GM23338 (cell line): ENCODE data around the gene LPIN1. TPM values are rescaled to one million over a fixed set of nuclear protein-coding genes. Genes with fewer than 3 reads are reported as not detected.

Experiments
- ATAC-seq: fragments of 200-7000 bp; cut with Tn5 transposase; 3 replicates; pipeline ENCODE4 v1.9.1; 2020
- DNase-seq: peaks from one replicate; pipeline ENCODE4 v3.0.0-alpha.2; 2015; ENCODE audit warnings: low spot score
- H2AFZ ChIP-seq: fragments of 200-600 bp; sonication (generic); 2 replicates; pipeline ENCODE4 v1.8.0; 2016; ENCODE audit warnings: antibody characterized with exemption, mild to moderate bottlenecking, moderate library complexity
- H3F3A ChIP-seq: fragments of 200-600 bp; sonication (generic); replicated peaks from 2 replicates; pipeline ENCODE4 v1.8.0; 2017; ENCODE audit warnings: antibody characterized with exemption, mixed run types, low read depth
- H3K27ac ChIP-seq: fragments of 200-600 bp; sonication (generic); 2 replicates; pipeline ENCODE4 v1.6.1; 2016; ENCODE audit warnings: low read depth
- H3K27me3 ChIP-seq: fragments of 200-600 bp; sonication (generic); 2 replicates; pipeline ENCODE4 v1.8.0; 2016; ENCODE audit warnings: mild to moderate bottlenecking, mixed run types, moderate library complexity; ENCODE audit not compliant: insufficient read depth
- H3K36me3 ChIP-seq: fragments of 200-600 bp; sonication (generic); 2 replicates; pipeline ENCODE4 v1.8.0; 2016; ENCODE audit warnings: mild to moderate bottlenecking; ENCODE audit not compliant: insufficient read depth
- H3K4me1 ChIP-seq: fragments of 200-600 bp; sonication (generic); 2 replicates; pipeline ENCODE4 v1.8.0; 2016; ENCODE audit warnings: mild to moderate bottlenecking, moderate library complexity; ENCODE audit not compliant: insufficient read depth
- H3K4me2 ChIP-seq: fragments of 200-600 bp; sonication (generic); 2 replicates; pipeline ENCODE4 v1.7.1; 2017; ENCODE audit warnings: mixed run types
- H3K4me3 ChIP-seq: fragments of 200-600 bp; sonication (generic); 2 replicates; pipeline ENCODE4 v1.6.1; 2016; ENCODE audit warnings: mixed run types
- H3K79me2 ChIP-seq: fragments of 200-600 bp; sonication (generic); replicated peaks from 2 replicates; pipeline ENCODE4 v1.8.0; 2017; ENCODE audit warnings: mild to moderate bottlenecking; ENCODE audit not compliant: insufficient read depth
- H3K9me2 ChIP-seq: fragments of 200-600 bp; sonication (generic); 2 replicates; pipeline ENCODE4 v1.8.0; 2017; ENCODE audit not compliant: insufficient read depth
- H4K20me1 ChIP-seq: fragments of 200-600 bp; sonication (generic); replicated peaks from 2 replicates; pipeline ENCODE4 v1.8.0; 2017; ENCODE audit warnings: mild to moderate bottlenecking; ENCODE audit not compliant: insufficient read depth
- H3K27ac Mint-ChIP-seq: 2 replicates; pipeline ENCODE4 v1.8.0; 2020; ENCODE audit warnings: inconsistent platforms, mild to moderate bottlenecking, moderate library complexity, mixed read lengths
- H3K27me3 Mint-ChIP-seq: 3 replicates; pipeline ENCODE4 v1.8.0; 2022; ENCODE audit warnings: low read depth, mild to moderate bottlenecking, moderate library complexity, mixed read lengths, inconsistent platforms; ENCODE audit not compliant: insufficient read depth, poor library complexity
- H3K36me3 Mint-ChIP-seq: 3 replicates; pipeline ENCODE4 v1.8.0; 2021; ENCODE audit warnings: low read depth, mild to moderate bottlenecking, inconsistent platforms, moderate library complexity, mixed read lengths
- H3K4me1 Mint-ChIP-seq: 3 replicates; pipeline ENCODE4 v1.8.0; 2020; ENCODE audit warnings: mild to moderate bottlenecking, inconsistent platforms, mixed read lengths
- H3K4me3 Mint-ChIP-seq: 3 replicates; pipeline ENCODE4 v1.8.0; 2021; ENCODE audit warnings: moderate library complexity, mild to moderate bottlenecking, inconsistent platforms, mixed read lengths
- H3K9me3 Mint-ChIP-seq: 3 replicates; pipeline ENCODE4 v1.8.0; 2020; ENCODE audit warnings: moderate library complexity, mild to moderate bottlenecking, inconsistent platforms, mixed read lengths
- CREB1 ChIP-seq: fragments of 250-450 bp; sonication (Bioruptor Pico); IDR thresholded peaks from 2 replicates; pipeline ENCODE4 v1.5.0; 2020; ENCODE audit warnings: low read depth, mild to moderate bottlenecking, moderate library complexity
- CTCF ChIP-seq, 2 experiments: fragments of 200-600 bp in 1 of 2; sonication (generic) in 1 of 2; conservative IDR thresholded peaks; 2 replicates each; pipeline versions ENCODE4 v1.5.1 to v1.6.1; 2016 to 2017; ENCODE audit warnings: antibody characterized with exemption in 2 of 2, low read depth in 2 of 2, mild to moderate bottlenecking in 2 of 2, moderate library complexity in 1 of 2
- ETS1 ChIP-seq: IDR thresholded peaks from 2 replicates; pipeline ENCODE4 v1.6.1; 2016; ENCODE audit warnings: antibody characterized with exemption
- EZH2 ChIP-seq: fragments of 200-600 bp; sonication (generic); IDR thresholded peaks from one replicate; pipeline ENCODE4 v1.8.0; 2017; ENCODE audit warnings: antibody characterized with exemption, mild to moderate bottlenecking, low read depth; ENCODE audit not compliant: unreplicated experiment
- EZH2phosphoT487 ChIP-seq: fragments of 200-600 bp; sonication (generic); IDR thresholded peaks from one replicate; pipeline ENCODE4 v1.8.1; 2018; ENCODE audit warnings: antibody characterized with exemption; ENCODE audit not compliant: unreplicated experiment
- JUNB ChIP-seq: IDR thresholded peaks from one replicate; pipeline ENCODE4 v1.6.1; 2016; ENCODE audit warnings: antibody characterized with exemption; ENCODE audit not compliant: unreplicated experiment
- NANOG ChIP-seq: IDR thresholded peaks from 2 replicates; pipeline ENCODE4 v1.6.1; 2016; ENCODE audit warnings: antibody characterized with exemption, borderline replicate concordance
- POLR2AphosphoS5 ChIP-seq: IDR thresholded peaks from 2 replicates; pipeline ENCODE4 v1.6.1; 2016; ENCODE audit warnings: antibody characterized with exemption, low read depth
- REST ChIP-seq: IDR thresholded peaks from one replicate; pipeline ENCODE4 v1.6.1; 2018; ENCODE audit warnings: antibody characterized with exemption; ENCODE audit not compliant: unreplicated experiment
- STAT1 ChIP-seq: IDR thresholded peaks from one replicate; pipeline ENCODE4 v1.6.1; 2016; ENCODE audit warnings: antibody characterized with exemption; ENCODE audit not compliant: unreplicated experiment
- ZNF114 ChIP-seq: fragments of 250-450 bp; sonication (Bioruptor Pico); IDR thresholded peaks from 2 replicates; pipeline ENCODE4 v1.5.0; 2020; ENCODE audit warnings: mild to moderate bottlenecking, moderate library complexity
- ZNF331 ChIP-seq: fragments of 250-450 bp; sonication (Bioruptor Pico); IDR thresholded peaks from 2 replicates; pipeline ENCODE4 v1.5.0; 2020; ENCODE audit warnings: low read depth, mild to moderate bottlenecking, moderate library complexity
- ZNF462 ChIP-seq: fragments of 250-450 bp; sonication (Bioruptor Pico); IDR thresholded peaks from 2 replicates; pipeline ENCODE4 v1.5.0; 2020; ENCODE audit warnings: mild to moderate bottlenecking, moderate library complexity
- polyA plus RNA-seq: library from polyadenylated mRNA; unstranded; fragments of >200 nt; fragmentation: Nextera tagmentation; extraction: Ambion mirVana; gene quantifications from 2 replicates; pipeline ENCODE4 v1.2.1, GENCODE V29; 2016
- total RNA-seq: library from RNA; depleted of rRNA; stranded (reverse); fragments of >200 nt; shearing (Covaris generic); gene quantifications from 2 replicates; pipeline ENCODE4 v1.2.3, GENCODE V29; 2014

Gene LPIN1
- total and polyA plus RNA-seq, 2 experiments from 2014 or later: 4.4 to 9.5 TPM

GRCh38 chr2:11711751-11712150 is 34.7 kb upstream of the LPIN1 start (continued):
- no peak for TF ChIP-seq NANOG

GRCh38 chr2:11712866-11713265 is 33.6 kb upstream of the LPIN1 start:
- ATAC-seq: no peak
- no peaks in the 10 kb centered on the region for H3K9me3 Mint-ChIP-seq

More at GRCh38 chr2:11712866-11713265, 33.6 kb upstream of the LPIN1 start:
- Histone ChIP-seq H3K4me1 (no peaks in the 10 kb centered on the region), H3K27me3 (no peaks in the 10 kb centered on the region), H2AFZ (no peak overlapping the region), H3K27ac (no peak overlapping the region), H3K9me2 (no peaks in the 10 kb centered on the region), H3F3A (no peaks in the 10 kb centered on the region), H4K20me1 (no peaks in the 10 kb centered on the region), H3K4me3 (no peak overlapping the region), H3K36me3 (no peaks in the 10 kb centered on the region), H3K79me2 (no peaks in the 10 kb centered on the region), H3K4me2 (no peak overlapping the region)
- Mint-ChIP-seq H3K27me3 (no peaks in the 10 kb centered on the region), H3K4me3 (no peak overlapping the region), H3K4me1 (peaks cover 5% of the 10 kb centered on the region), H3K27ac (no peak overlapping the region), H3K36me3 (no peaks in the 10 kb centered on the region)
- no peak for DNase-seq
- TF ChIP-seq JUNB (no peak), EZH2 (no peak), ZNF114 (CRISPR knock-in tag) (no peak), EZH2phosphoT487 (no peak), ZNF331 (CRISPR knock-in tag) (no peak), NANOG (no peak), STAT1 (no peak), POLR2AphosphoS5 (no peak), REST (no peak), CREB1 (CRISPR knock-in tag) (no peak), CTCF (conservative IDR thresholded peaks at IDR 0.05; ENCODE audit: low read depth in 2 of 2) (no peak), ETS1 (no peak), ZNF462 (CRISPR knock-in tag) (no peak)
